Vagina (tissue), 2 donors: ENCODE measurements around the gene CKB.

Source experiments
- CTCF ChIP-seq, 3 experiments: fragments of 450-650 bp in 2 of 3; fragments of 200-600 bp in 1 of 3; sonication (generic) in 1 of 3; IDR thresholded peaks; one replicate each; pipeline ENCODE4 v1.5.1; 2017 to 2019; ENCODE audit warnings: antibody characterized with exemption in 3 of 3, mild to moderate bottlenecking in 2 of 3, moderate library complexity in 2 of 3
- POLR2A ChIP-seq, 2 donors: fragments of 450-650 bp; IDR thresholded peaks; one replicate each; pipeline ENCODE4 v1.6.1; 2017; ENCODE audit warnings: antibody characterized with exemption in 2 of 2, mild to moderate bottlenecking in 2 of 2, moderate library complexity in 2 of 2
- POLR2AphosphoS5 ChIP-seq, 2 donors: sonication (generic); formaldehyde crosslinking; IDR thresholded peaks; one replicate each; pipeline ENCODE4 v1.9.0; 2017; ENCODE audit warnings: antibody characterized with exemption in 2 of 2, mild to moderate bottlenecking in 2 of 2, low read depth in 1 of 2; ENCODE audit not compliant: insufficient read depth in 1 of 2

- TF ChIP-seq POLR2AphosphoS5 (IDR thresholded peaks at IDR 0.05; ENCODE audit: insufficient read depth in 1 of 2, low read depth in 1 of 2) (no peak), CTCF (IDR thresholded peaks at IDR 0.05) (no peak), POLR2A (IDR thresholded peaks at IDR 0.05) (no peak)
Observed at GRCh38 chr14:103492156-103492925, 30.3 kb downstream of the CKB start.
